ENCODE measurements around the gene EEFSEC. TPM values are rescaled to one million over a fixed set of nuclear protein-coding genes. Genes with fewer than 3 reads are reported as not detected.

EEFSEC gene
- total RNA-seq, 1 donor from 2014 or later = 8.6 TPM

DNA sequence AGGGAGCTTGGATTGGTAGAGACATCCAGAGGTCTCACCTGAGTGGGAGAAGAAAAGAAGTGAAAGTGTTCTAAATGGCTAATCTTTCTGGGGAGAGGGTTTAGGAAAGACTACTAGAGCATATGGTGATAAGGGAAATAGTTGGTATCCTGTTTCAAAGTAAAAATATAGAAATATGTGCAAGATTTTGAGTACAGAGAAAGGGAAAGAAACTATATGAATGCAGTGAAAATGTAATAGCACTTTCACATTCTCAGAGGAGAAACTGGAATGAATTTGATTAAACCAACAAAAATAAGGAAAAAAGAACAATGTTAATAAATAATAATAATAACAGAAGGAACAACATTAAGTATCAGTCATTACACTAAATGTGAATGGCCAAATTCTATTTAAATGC, 194.0 kb downstream of the EEFSEC start:
- no peak for DNase-seq (ENCODE audit: low read depth)

DNA sequence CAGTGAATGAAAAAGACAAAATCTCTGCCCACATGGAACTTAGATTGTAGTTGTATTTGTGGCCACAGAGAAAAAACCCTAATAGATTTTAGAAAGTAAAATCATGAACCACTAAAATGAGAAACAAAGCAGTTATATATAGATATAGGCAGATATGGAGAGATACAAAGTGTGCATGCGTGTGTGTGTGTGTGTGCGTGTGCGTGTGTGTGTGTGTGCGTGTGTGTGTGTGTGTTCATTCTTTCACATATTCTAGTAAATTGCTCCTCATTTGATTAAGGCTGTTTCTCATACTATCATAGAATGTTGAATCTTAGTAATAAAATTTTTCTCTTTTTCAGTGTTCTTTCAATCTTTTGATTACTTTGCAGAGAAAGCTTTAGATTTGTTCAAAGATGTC, 194.8 kb downstream of the EEFSEC start:
- no peak for DNase-seq (ENCODE audit: low read depth)

DNA sequence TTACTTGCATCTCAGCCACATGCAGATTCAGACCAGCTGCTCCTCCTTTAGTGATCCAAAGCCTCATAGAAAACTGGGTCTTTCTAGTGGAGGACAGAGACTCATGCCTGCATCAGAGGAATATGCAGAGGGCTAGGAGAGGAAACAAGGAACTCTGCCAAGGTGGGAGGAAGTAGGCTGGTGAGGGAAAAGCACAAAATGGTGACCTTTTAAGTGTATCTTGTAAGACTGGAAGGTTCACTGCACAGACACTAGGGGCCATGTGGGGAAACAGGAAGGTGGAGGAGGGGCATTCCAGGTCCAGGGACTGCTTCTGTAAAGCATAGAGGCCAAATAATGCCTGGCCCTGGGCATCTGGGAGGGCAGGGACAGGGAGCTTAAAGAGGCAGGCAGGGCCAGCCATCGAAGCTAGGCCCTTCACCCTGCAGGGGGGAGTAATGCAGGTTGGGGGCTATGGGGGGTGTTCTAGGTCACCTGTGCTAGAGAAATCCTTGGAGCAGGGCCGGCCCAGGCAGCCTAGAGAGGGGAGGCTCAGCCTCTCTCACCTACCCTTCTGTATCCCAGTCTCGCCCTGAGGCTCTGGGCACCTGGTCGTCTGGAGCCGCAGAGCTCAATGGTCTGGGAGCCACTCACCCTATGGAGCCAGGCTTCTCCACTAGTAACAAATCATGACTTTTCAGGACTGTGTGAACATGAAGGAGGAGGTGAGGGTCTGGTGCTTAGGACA, 195.7 kb downstream of the EEFSEC start:
- DNase-seq (ENCODE audit: low read depth) = no peak

DNA sequence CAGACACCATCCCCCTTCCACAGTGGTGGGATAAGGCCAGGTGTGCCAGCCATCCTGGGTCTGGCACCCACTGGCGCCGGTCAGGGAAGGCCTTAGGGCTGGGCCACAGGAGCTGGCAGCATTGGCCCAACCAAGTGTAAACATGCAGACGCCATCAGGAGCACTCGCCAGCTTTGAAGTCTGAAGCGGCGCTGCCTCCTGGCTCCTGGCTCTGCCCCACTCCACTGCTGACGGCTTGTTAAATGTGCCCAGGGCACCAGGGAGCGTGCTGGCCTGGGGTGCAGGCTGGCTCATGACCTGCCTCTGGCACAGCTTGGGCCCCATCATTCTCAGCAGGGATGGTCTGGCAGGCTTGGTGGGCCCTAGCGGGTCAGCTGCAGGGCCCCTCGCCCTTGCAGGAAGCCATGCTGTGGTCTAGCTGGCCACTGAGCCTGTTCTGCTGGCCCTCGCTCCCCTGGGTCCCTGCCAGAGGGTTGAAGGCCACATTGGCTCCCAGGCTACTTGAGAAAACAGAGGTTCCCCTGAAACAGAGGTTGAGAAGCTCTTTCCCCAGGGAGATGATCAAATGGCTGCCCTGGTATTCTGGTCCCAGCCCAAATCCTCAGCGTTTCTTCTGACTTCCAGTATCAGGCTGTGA, 196.8 kb downstream of the EEFSEC start:
- no peak for DNase-seq (ENCODE audit: low read depth)

DNA sequence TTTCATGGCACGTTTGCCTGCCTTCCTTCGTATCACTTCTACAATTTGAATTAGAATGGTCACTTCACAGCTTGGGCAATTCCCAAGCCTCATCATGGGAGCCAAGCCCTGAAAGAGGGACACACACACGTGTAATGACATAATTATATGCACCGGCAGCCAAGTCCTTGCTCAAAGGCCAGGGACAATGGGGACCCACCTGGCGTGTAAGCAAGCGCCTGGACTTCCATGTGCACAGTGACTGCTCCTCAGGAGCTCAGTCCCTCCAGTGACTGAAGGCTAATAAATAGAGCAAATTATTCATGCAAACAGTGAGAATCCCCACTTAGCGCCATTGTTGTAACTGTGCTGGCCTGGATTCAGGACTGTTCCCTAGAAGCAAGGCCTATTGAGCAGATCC, 198.3 kb downstream of the EEFSEC start:
- DNase-seq (ENCODE audit: low read depth) = no peak

DNA sequence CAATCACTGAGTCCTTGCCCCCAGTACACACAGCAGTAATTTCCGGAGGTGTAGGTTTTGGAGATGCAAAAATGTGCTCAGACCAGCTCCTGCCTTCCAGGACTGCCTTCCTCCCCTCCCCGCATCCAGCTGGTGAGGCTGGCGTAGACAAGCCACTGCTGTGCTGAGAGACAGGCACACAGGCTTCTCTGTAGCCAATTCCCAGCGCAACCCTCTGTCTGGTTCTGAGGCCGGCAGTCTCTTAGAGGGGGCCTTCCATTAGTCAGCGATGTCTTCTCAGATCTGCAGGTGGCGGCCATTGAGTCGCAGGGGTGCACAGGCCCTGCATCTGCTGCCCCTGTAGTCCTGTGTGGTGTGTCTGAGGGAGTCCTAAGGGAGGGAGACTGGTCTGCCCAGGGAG, 199.0 kb downstream of the EEFSEC start:
- no peak for DNase-seq (ENCODE audit: low read depth)

DNA sequence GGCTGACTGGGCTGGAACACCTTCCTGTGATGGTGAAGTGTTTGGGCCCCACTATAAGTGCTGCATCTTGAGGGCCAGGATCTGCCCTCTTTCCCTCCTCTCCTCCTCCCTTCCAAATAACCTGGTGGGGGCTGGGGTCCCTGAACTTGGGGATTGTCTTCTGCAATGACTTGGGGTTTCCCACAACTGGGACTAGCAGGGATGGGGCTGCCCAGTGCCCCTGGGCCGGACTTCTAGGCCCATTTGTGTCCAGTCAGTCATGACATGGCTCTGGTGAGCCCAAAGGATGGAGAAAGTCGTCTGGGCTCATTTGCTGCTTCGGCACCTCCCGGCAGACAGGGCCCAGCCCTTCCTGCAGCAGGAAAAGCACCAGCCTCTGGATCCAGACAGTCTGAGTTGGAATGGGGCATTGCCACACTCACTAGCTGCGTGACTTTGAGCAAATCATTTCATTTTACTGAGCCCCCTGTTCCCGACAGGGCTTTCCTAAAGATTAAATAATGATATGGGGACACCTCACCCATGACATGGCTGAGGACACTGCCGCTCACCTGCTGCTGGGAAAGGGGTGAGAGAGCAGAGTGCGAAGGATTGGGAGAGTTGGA, 200.2 kb downstream of the EEFSEC start:
- no peak for DNase-seq (ENCODE audit: low read depth)

DNA sequence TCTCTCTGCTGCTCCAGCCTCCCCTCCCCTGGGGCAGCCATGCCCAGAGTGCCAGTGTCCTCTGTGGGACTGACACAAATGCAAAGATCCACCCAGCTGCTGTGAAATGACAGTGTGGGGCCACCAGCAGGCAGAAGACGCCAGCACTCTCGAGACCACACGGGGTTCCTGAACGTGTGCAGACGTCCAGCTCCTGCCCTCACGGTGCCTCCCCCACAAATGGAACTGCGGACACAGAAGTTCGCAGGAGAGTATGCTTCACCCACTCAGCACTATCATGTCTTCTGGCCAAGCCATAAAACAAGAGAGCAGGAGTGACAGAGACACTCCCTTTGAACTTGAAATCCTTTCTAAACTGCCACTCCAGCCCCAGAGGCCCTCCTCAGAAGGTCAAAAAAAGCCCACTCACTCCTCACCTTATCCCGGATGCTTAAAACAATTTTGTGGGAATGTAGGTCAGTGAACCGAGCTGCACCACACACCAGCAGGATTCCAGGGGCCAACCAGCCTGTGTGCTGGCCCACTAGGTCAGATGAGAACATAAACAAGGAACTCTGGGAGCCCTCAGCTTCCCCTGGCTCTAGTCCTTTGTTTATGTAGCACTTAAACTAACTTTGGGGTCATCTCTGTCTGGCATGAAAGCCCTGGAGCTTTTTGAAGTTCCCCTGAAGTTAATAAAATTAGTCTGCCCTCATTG, 200.9 kb downstream of the EEFSEC start:
- DNase-seq (ENCODE audit: low read depth) = no peak

DNA sequence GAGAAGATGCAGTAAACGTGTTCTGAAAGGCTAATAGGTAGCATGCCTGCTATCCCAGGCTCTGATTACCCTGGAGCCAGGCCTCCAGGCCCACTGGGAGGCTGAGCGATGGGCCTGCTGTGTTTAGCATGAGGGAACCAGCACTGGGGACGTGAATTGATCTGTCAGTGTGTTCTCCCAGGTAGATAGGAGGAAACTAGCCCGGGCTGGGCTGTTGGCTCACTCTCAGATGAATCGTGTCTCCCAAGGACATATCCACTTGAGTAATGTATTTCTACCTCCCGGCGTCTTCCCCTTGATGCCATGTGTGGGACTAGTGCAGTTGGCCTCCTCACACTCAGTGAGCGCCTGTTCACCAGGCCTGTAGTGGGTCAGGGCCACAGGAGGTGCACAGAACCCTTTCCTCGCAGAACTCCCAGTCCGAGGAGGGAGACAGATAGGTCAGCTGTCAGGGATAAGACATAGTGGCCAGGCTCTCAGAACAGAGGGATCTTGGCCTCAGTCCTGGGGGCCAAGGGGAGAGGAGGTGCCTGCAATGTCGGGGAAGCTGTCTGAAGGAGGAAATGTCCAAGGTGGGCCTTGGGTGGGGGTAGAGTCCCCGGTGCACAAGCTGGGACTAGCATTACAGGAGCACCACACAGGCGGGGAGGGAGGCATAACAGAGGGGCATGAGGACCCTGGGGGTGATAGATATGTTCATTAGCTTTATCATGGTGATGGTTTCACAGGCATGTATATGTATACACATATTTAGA, 201.7 kb downstream of the EEFSEC start:
- DNase-seq (ENCODE audit: low read depth) = no peak

DNA sequence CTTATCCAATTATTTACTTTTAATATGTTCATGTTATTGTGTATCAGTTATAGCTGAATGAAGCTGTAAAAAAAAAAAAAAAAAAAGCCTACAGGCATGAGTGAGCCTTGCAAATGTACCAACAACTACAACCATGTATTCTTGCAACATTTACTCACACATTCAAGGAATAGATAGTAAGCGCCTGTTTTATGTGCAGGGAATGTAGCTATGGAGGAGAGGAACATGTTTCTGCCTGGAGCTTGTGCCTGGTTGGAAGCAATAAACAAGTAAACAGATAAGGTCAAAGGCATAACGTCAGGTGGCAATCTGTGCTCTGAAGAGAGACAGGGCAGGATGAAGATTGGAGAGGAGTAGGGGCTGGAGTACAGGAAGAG, 202.2 kb downstream of the EEFSEC start:
- DNase-seq (ENCODE audit: low read depth) = no peak

DNA sequence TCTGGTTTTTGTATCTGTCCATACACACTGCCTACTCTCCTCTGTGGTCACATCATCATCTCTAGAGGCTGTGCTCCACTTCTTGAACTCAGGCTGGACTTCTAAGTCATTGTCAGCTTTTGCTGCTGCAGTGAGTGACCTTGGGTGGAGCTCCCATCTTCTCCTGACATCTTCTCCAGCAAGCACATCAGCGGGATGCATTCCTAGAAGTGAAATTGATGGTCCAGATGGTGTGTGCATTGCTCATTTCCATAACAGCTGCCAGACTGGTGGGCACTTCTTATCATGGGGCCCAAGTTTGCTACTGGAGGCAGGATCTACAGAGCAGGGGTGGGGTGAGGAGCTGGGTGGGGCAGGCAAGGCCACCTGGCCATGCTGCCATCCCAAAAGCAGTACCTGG, 203.5 kb downstream of the EEFSEC start:
- DNase-seq (ENCODE audit: low read depth) = no peak

DNA sequence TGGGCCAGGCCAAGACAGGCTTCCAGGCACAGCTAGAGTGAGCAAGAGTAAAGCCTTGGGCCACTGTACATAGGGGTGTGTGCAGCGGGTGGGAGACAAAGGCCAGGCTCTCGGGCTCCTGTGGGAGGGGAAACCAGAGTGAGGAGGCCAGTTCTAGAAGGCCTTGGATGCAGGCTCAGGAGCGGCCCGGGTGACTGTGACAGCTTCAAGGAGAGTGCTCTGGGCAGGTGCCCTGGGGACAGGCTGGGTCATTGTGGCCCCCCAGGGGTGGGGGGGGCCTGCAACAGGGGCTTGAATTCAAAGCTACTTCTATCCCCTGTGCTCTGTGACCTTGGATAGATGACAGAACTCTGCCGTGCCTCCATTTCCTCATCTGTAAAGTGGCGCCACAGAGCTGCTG, 204.3 kb downstream of the EEFSEC start:
- no peak for DNase-seq (ENCODE audit: low read depth)

DNA sequence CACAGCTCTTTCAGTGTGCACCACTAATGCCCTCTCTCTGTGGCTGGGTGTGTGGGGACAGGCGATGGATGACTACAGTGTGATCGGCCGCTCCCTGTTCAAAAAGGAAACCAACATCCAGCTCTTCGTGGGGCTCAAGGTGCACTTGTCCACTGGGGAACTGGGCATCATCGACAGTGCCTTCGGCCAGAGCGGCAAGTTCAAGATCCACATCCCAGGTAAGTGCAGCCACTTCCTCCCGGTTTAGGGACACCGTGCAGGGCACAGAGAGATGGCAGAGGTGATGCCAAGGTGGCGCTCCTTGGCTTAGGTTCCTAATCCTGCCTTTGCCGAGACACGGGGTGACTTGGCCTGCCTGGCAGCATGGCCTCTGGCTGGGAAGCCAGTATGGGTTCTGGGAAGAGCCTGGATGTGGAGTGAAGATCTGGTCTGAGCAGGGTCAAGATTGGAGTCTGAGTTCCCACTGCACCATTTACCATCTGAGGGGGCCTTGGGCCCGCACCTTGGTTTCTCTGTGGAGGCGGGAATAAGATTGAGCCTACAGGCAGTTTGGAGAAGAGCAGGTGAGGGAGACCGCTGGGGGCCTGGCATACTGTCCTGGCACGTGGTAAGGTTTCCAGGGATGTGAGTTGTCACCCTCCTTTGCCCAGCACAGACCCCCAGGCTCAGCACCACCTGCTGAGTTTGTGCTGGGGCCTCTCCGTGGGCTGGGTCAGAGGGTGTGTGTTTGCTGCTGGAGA, 205.0 kb downstream of the EEFSEC start:
- no peak for DNase-seq (ENCODE audit: low read depth)

DNA sequence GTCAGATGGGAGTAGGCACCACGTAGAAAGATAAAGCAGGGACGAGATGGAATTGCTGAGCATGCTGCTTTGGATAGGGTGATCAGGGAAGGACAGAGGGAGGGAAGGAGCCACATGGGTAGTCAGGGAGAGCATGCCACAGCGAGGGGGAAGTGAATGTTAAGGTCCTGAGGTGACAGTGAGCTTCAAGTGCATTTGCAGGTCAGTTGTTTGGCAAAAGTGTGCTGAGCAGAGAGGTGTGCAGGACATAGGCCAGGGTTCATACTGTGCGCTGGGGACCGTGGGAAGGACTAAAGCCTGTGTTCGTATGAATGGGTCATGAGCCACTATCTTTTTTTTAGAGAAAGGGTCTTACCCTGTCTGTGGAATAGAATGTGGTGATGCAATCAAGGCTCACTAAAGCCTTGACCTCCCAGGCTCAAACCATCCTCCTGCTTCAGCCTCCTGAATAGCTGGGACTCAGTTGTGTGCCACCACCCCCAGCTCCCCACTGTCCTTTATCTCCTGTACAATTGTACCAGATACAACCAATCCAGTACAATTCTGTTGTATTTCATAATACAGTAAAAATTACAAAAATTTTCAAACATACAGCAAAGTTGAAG, 205.9 kb downstream of the EEFSEC start:
- DNase-seq (ENCODE audit: low read depth) = no peak

DNA sequence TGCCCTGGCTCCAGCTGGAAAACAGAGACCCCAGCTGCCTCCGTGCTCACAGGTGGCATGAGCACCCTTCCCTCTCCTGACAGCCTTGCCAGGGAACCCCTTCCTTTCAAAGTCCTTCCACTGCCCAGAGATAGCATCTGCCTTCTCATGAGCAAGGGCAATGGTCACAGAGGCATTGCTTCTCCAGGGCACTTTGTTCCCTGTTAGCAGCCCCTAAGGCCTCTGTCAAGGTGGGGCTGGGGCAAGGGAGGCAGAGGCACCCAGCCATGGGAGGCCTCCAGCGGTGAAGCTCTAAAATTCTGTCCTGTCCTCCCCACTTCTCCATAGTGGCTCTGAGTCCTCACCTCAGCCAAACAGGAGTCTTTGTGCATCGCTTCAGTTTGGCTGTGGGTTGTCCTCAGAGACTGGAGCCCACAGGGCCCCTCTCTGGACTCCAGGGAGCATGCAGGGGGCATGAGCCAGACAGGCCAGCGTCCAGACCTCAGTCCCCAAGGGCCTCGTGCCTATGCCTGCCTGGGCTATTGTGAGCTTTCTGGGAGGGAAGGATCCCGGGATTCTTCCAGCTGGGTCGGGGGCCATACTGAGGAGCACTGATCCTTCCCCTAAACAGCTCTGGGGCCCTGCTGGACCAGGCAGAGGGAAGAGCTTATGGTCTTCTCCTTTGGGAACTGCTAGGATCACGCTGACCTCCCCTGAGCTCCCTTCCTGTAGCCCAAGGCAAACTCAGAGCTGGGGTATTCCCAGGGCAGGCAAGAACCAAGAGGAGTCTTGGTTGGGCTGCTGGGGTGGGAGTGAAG, 206.8 kb downstream of the EEFSEC start:
- DNase-seq (ENCODE audit: low read depth) = no peak

DNA sequence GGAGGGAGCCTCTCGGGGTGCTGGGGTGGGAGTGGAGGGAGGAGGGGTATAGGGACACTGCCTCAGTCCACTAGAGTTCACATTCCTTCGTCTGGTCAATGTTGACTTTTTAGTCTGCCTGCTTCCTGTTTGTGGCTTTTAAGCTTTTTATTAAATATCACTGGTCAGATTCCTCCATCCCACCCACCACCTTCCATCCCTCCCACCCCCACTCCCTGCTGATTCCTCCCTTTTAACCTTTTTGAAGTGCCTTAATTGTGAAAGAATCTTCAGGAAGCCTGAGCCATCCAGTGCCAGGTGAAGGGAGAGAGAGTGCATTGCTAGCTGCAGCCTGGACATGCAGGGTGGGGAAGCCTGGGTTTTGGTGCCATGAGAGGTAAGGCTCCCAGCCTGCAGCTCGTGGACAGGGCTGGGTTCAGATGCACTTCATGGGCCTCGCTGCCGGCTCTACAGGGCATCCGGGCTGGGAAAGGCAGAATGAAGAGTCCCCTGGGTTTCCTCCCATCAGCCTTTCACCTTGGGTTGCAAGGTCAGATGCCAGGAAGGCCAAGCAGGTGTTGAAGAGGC, 207.5 kb downstream of the EEFSEC start:
- DNase-seq (ENCODE audit: low read depth) = no peak

DNA sequence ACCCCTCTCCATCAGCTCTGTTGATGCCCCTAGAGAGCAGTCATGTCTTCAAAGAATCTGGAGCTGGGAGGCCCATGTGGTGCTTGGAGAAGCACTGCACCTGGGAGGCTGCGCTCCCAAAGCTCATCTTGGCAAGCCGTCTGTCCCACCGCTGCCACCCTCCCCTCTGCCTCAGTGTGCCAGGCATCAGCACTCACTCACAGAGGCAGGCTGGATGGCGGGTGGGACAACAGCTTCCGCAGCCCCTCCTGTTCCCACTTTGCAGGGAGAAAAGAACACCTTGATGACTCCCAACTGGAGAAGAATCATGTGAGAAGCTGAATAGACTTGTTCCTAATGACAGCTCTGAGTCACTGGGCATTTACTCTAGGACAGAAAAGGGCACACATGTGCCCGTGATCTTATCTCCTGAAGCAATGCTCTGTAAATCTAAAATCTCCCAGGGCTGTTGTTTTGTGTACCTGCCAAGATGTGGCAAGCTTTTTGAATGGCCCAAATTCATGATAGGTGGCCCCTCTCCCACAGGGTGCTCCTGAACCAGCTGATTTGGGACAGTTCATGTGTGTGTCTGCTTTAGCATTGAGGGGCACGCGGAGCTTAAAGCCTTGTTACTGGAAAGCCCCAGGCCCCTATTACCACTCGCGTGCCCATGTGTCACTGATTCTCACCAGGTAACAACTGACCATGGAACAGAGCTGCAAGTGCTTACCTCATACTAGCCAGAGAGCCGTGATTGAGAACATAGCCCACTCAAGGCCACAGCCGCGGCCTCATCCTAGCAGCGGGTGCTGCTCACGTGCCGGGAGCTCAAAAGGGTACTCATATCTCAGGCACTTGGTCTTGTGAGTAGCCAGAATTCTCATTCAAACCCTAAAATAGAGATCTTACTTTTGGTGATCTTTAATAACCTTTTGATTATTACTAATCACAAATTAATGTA, 209.0 kb downstream of the EEFSEC start:
- no peak for DNase-seq (ENCODE audit: low read depth)

DNA sequence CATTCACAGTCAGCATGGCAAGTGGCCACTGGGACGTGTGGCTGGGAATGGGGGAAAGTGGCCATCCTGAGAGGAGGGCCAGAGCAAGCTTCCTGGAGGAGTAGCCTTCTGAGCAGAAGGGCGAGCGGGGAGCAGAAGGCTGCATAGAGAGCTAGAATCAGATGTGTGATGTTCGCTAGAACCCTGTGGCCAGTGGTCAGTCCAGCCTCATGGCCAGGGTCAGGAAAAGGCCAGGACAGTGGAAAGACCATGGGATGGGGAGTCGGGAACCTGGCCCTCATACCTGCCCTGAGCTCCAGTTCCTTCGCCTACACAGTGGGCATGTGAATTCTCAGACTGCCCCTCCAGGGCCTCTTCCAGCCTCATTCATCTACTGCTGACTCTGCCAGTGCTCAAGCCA, 211.0 kb downstream of the EEFSEC start:
- no peak for DNase-seq (ENCODE audit: low read depth)

Measured in myocyte (in vitro differentiated cells).